Naive thymus-derived CD4-positive, alpha-beta T cell (primary cell): ENCODE measurements around the gene DRICH1. TPM values are rescaled to one million over a fixed set of nuclear protein-coding genes. Genes with fewer than 3 reads are reported as not detected.
"Not testable (repeated sequence)": the region's sequence is repeated elsewhere in the genome, so short reads cannot be mapped to it uniquely, and the experiment has no call there.

Experiments used
- ATAC-seq: fragments of 150-1000 bp; cut with Tn5 transposase; 2 replicates; pipeline ENCODE4 v1.10.0; 2021; ENCODE audit warnings: mild to moderate bottlenecking, moderate library complexity
- CTCF ChIA-PET: fragments of 350-600 bp; sonication (Branson Sonifier 250); formaldehyde crosslinking; loops from one replicate; lab custom pipeline; 2021; ENCODE audit warnings: antibody characterized with exemption; lab: Charles Lee
- POLR2A ChIA-PET: fragments of 350-600 bp; sonication (Branson Sonifier 250); formaldehyde crosslinking; loops from one replicate; lab custom pipeline; 2021; ENCODE audit warnings: antibody characterized with exemption, inconsistent platforms; lab: Charles Lee
- DNase-seq, 9 donors: peaks; one replicate each; pipeline versions ENCODE4 v3.0.0 to v3.0.0-alpha.2; 2020 to 2022; ENCODE audit warnings: mixed read lengths in 1 of 9
- H3K27ac ChIP-seq: one replicate; pipeline ENCODE4 v1.7.0; 2013; ENCODE audit warnings: mild to moderate bottlenecking, low read depth, low read length, moderate library complexity
- H3K27me3 ChIP-seq, 2 donors: one replicate each; pipeline ENCODE4 v1.7.0; 2013; ENCODE audit warnings: low read length in 2 of 2, mild to moderate bottlenecking in 2 of 2, moderate library complexity in 2 of 2; ENCODE audit not compliant: control insufficient read depth in 2 of 2, insufficient read depth in 2 of 2
- H3K36me3 ChIP-seq, 3 experiments: 1 replicate in 2 of 3; 2 replicates in 1 of 3; pipeline ENCODE4 v1.7.0; 2013; ENCODE audit warnings: low read length in 3 of 3, mild to moderate bottlenecking in 3 of 3, moderate library complexity in 1 of 3; ENCODE audit not compliant: insufficient read depth in 3 of 3, control insufficient read depth in 2 of 3
- H3K4me1 ChIP-seq, 2 donors: one replicate each; pipeline ENCODE4 v1.7.0; 2013; ENCODE audit warnings: low read length in 2 of 2, mild to moderate bottlenecking in 2 of 2, moderate library complexity in 1 of 2; ENCODE audit not compliant: control insufficient read depth in 2 of 2, insufficient read depth in 2 of 2
- H3K4me3 ChIP-seq: 2 replicates; pipeline ENCODE4 v1.7.0; 2013; ENCODE audit warnings: mild to moderate bottlenecking, low read length
- H3K9me3 ChIP-seq, 3 experiments: 1 replicate in 2 of 3; 2 replicates in 1 of 3; pipeline ENCODE4 v1.7.0; 2013; ENCODE audit warnings: low read length in 3 of 3; ENCODE audit not compliant: control insufficient read depth in 2 of 3
- H3K27ac Mint-ChIP-seq, 9 donors: one replicate each; pipeline ENCODE4 v1.8.0; 2020 to 2022; ENCODE audit warnings: mixed read lengths in 9 of 9, mild to moderate bottlenecking in 8 of 9, moderate library complexity in 5 of 9, inconsistent platforms in 2 of 9
- H3K27me3 Mint-ChIP-seq, 5 donors: one replicate each; pipeline ENCODE4 v1.8.0; 2021 to 2022; ENCODE audit warnings: mixed read lengths in 5 of 5, mild to moderate bottlenecking in 1 of 5
- H3K36me3 Mint-ChIP-seq, 5 donors: one replicate each; pipeline ENCODE4 v1.8.0; 2020 to 2022; ENCODE audit warnings: mixed read lengths in 5 of 5, mild to moderate bottlenecking in 3 of 5, inconsistent platforms in 1 of 5
- H3K4me1 Mint-ChIP-seq, 7 donors: one replicate each; pipeline ENCODE4 v1.8.0; 2020 to 2022; ENCODE audit warnings: mixed read lengths in 7 of 7, mild to moderate bottlenecking in 3 of 7, inconsistent platforms in 1 of 7
- H3K4me3 Mint-ChIP-seq, 10 donors: one replicate each; pipeline ENCODE4 v1.8.0; 2020 to 2022; ENCODE audit warnings: mild to moderate bottlenecking in 10 of 10, mixed read lengths in 10 of 10, moderate library complexity in 6 of 10, inconsistent platforms in 2 of 10
- H3K9me3 Mint-ChIP-seq, 11 donors: one replicate each; pipeline ENCODE4 v1.8.0; 2020 to 2022; ENCODE audit warnings: mixed read lengths in 11 of 11, mild to moderate bottlenecking in 4 of 11, inconsistent platforms in 1 of 11, moderate library complexity in 1 of 11
- intact Hi-C, 2 donors: fragments of 100-400 bp; cut with micrococcal nuclease; formaldehyde crosslinking; loops; one replicate each; pipeline ENCODE4 v1.15.1; 2023
- polyA plus RNA-seq, 2 donors: library from polyadenylated mRNA; unstranded; fragments of 300-500 nt; fragmentation: Illumina TruSeq; gene quantifications; one replicate each; pipeline ENCODE4 v1.2.3, GENCODE V29; 2021
- total RNA-seq, 6 experiments: library from RNA in 5 of 6; stranded (reverse) in 5 of 6; gene quantifications; 1 replicate in 5 of 6; 2 replicates in 1 of 6; pipeline ENCODE4 v1.2.3 and lab custom pipeline; 2021 to 2026

DRICH1 gene
- total and polyA plus RNA-seq, 7 experiments from 2014 or later, result 0.58 to 3.7 (median 2.1) TPM; not detected in 2

DNA sequence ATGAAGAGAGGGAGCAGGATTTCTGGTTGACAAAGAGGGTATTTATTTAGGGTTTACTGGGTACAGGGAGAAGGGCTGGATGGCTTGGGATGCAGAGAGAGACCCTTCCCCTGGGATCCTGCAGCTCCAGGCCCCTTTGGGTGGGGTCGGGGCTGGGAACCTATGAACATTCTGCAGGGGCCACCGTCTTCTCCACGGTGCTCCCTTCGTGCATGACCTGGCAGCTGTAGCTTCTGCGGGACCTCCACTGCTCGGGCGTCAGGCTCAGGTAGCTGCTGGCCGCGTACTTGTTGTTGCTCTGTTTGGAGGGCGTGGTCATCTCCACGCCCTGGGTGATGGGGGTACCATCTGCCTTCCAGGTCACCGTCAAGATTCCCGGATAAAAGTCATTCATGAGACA lies 59.0 kb downstream of the DRICH1 start:
- H3K4me1 Mint-ChIP-seq, H3K4me3 Mint-ChIP-seq, H3K27me3 ChIP-seq, H3K9me3 ChIP-seq, H3K36me3 Mint-ChIP-seq, H3K9me3 Mint-ChIP-seq, H3K36me3 ChIP-seq, ATAC-seq, DNase-seq, H3K27ac Mint-ChIP-seq, intact Hi-C loops, CTCF ChIA-PET, H3K4me1 ChIP-seq, H3K27ac ChIP-seq, H3K4me3 ChIP-seq, POLR2A ChIA-PET: not testable (repeated sequence)
- peaks cover 17 to 23% (median 19%) of the 10 kb centered on the region in 5 donors for H3K27me3 Mint-ChIP-seq

DNA sequence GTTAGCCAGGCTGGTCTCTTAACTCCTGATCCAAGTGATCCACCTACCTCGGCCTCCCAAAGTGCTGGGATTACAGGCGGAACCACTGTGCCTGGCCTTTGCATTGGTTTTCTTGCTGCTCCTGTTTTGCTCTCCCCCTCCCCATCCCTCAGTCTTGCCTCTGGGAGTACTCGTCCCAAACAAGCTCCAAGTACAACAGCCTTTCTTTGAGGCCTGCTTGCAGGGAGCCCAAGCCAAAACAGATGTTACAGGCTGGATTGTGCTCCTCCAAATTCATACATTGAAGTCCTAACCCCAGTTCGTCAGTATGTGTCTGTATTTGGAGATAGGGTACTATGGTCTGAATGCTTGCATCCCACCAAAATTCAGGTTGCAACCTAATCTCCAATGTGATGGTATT lies 60.6 kb downstream of the DRICH1 start:
- intact Hi-C loops, result no loop called here
- CTCF ChIA-PET, result no interaction called here

DNA sequence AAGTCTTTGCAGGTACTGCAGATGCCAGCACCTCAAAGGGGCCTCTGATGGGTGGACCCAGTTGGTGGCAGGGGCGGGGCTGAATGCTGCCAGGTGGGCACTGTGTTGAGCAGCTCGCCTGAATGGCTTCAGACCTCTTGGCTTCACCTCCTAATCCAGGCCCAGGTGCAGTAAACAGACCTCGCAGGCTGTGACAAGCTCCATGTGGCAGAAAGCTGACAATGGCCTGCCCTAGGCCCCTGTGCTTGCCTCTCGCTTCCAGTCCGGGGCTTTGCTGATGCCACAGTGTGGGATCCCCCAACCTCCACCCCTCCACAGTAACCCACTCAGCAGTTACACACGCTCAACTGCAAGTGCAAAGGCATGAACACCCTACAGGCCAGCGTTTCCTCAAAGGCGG lies 61.4 kb downstream of the DRICH1 start:
- H3K4me1 ChIP-seq, result peaks cover 0 to 1% of the 10 kb centered on the region in 2 donors
- ChIA-PET POLR2A (no interaction called here), CTCF (no interaction called here)
- Mint-ChIP-seq H3K27me3 (peaks cover 16 to 20% (median 18%) of the 10 kb centered on the region in 5 donors), H3K36me3 (peaks cover 0 to 3% (median 0%) of the 10 kb centered on the region in 5 donors), H3K9me3 (peaks cover 0 to 4% (median 0%) of the 10 kb centered on the region in 11 donors), H3K4me1 (peaks cover 2 to 7% (median 4%) of the 10 kb centered on the region in 7 donors), H3K4me3 (no peak overlapping the region), H3K27ac (no peak overlapping the region)
- ATAC-seq, result no peak
- no peak overlapping the region for H3K27ac ChIP-seq
- H3K9me3 ChIP-seq, result no peaks in the 10 kb centered on the region
- no peak for DNase-seq
- H3K4me3 ChIP-seq, result no peak overlapping the region
- peaks cover 0 to 6% of the 10 kb centered on the region in 2 donors for H3K27me3 ChIP-seq
- H3K36me3 ChIP-seq, result no peaks in the 10 kb centered on the region
- intact Hi-C loops, result no loop called here

More for the DNA sequence above, 60.6 kb downstream of the DRICH1 start:
- no peak for DNase-seq
- peaks cover 0 to 3% (median 0%) of the 10 kb centered on the region in 7 donors for H3K4me1 Mint-ChIP-seq
- Histone ChIP-seq H3K4me1 (no peaks in the 10 kb centered on the region), H3K4me3 (no peak overlapping the region), H3K27ac (no peak overlapping the region), H3K9me3 (no peaks in the 10 kb centered on the region), H3K27me3 (no peaks in the 10 kb centered on the region), H3K36me3 (no peaks in the 10 kb centered on the region)
- peaks cover 0 to 4% (median 0%) of the 10 kb centered on the region in 11 donors for H3K9me3 Mint-ChIP-seq
- peak overlapping the region in 1 of 9 donors; percentile 24 for H3K27ac Mint-ChIP-seq
- no peak for ATAC-seq
- H3K4me3 Mint-ChIP-seq, result no peak overlapping the region
- peaks cover 0 to 3% (median 0%) of the 10 kb centered on the region in 5 donors for H3K36me3 Mint-ChIP-seq
- POLR2A ChIA-PET, result no interaction called here
- peaks cover 17 to 24% (median 21%) of the 10 kb centered on the region in 5 donors for H3K27me3 Mint-ChIP-seq

DNA sequence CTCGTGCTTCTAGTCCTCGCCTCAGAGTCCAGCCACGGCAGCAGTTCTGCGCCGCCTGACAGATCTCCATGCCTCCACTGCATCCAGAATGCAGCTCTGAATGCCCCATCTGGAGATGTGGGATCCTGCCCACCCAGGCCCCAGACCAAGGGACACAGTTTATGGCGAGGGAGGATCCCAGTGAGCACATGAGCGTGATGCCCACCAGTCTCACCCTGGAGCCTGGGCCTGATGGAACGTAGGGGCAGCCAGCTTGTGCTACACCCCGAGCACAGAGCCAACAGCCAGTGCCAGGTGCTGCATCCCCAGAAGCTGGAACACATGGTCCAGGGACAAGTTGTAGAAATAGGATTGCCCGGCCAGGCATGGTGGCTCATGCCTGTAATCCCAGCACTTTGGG lies 62.4 kb downstream of the DRICH1 start:
- Mint-ChIP-seq H3K36me3 (peaks cover 0 to 3% (median 0%) of the 10 kb centered on the region in 5 donors), H3K9me3 (peaks cover 0 to 4% (median 0%) of the 10 kb centered on the region in 11 donors), H3K27ac (no peak overlapping the region), H3K4me1 (peaks cover 5 to 11% (median 7%) of the 10 kb centered on the region in 7 donors), H3K27me3 (peaks cover 17 to 28% (median 20%) of the 10 kb centered on the region in 5 donors), H3K4me3 (no peak overlapping the region)
- Histone ChIP-seq H3K4me3 (no peak overlapping the region), H3K27ac (no peak overlapping the region), H3K36me3 (no peaks in the 10 kb centered on the region), H3K9me3 (no peaks in the 10 kb centered on the region), H3K4me1 (peaks cover 0 to 5% of the 10 kb centered on the region in 2 donors), H3K27me3 (peaks cover 0 to 6% of the 10 kb centered on the region in 2 donors)
- DNase-seq (no peak), ATAC-seq (no peak)
- ChIA-PET POLR2A (no interaction called here), CTCF (no interaction called here)
- intact Hi-C loops, result no loop called here

DNA sequence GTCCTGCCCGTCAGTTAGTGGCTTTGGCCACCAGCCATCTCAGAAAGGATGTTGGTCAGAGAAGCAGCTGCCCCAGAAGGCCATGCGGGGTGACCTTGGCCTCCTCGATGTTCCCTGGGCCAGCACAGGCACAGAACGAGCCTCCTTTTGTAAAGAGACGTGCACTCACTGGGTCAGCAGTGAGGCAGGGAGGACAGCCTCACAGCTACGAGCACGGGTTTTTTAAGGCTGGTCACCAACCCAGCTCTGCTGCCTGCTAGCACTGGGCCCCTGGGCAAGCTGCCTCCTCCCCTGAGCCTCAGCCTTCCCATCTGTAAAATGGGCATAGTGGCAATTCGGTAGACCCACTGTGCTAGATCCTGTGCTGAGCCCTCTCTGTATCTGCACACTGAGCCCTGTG lies 62.8 kb downstream of the DRICH1 start:
- CTCF ChIA-PET, result no interaction called here
- ATAC-seq, result no peak
- intact Hi-C loops, result no loop called here

DNA sequence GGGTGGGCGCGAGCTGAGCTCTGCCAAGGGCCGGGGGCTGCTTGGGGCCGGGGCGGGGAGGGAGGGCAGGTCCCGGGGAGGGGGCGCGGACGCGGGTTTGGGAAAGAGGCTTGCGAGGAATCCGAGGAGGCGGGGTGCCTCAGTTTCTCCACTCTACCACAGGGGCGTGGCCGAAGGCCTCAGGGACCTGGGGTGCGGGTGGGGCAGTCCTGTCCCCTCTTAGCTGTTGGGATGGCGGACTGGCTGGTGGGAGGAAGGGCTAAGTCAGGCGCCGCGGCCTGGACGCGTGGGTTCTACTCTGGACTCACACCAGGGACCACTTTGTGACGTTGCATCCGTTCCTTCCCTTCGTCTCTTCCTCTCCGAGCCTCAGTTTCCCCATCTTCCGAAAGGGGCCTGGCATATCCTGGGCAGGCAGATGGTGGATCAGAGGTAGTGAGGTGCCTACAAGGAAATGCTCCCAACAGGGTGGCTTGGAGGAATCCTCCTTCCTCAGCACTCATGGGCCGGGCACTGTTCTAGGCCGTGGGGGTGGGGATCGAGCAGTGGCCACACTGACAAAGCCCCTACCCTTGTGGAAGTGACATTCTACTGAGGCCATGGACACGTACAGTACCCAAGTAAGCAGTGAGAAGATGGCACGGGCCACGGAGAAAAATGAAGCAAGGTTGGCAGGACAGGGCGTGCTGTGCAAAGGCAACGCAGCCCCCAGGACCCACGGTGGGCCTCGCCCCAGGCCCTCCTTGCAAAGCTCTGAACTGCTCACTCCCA lies 65.2 kb downstream of the DRICH1 start:
- intact Hi-C loops, result no loop called here
- peaks cover 0 to 2% (median 0%) of the 10 kb centered on the region in 5 donors for H3K36me3 Mint-ChIP-seq
- H3K9me3 Mint-ChIP-seq, result peaks cover 0 to 2% (median 0%) of the 10 kb centered on the region in 11 donors
- ATAC-seq, result no peak
- no peaks in the 10 kb centered on the region for H3K9me3 ChIP-seq
- peaks cover 5 to 11% (median 7%) of the 10 kb centered on the region in 7 donors for H3K4me1 Mint-ChIP-seq
- ChIA-PET POLR2A (no interaction called here), CTCF (no interaction called here)
- H3K4me3 ChIP-seq, result no peak overlapping the region
- peaks cover 0 to 6% of the 10 kb centered on the region in 2 donors for H3K27me3 ChIP-seq
- H3K27ac Mint-ChIP-seq, result no peak overlapping the region
- H3K27me3 Mint-ChIP-seq, result peaks cover 22 to 46% (median 32%) of the 10 kb centered on the region in 5 donors
- peaks cover 0 to 5% of the 10 kb centered on the region in 2 donors for H3K4me1 ChIP-seq
- no peaks in the 10 kb centered on the region for H3K36me3 ChIP-seq
- peak in 1 of 9 donors; percentile 10 for DNase-seq
- H3K27ac ChIP-seq, result no peak overlapping the region
- H3K4me3 Mint-ChIP-seq, result peak overlapping the region; percentile 12 to 83 (median 54)

More for the DNA sequence above, 62.8 kb downstream of the DRICH1 start:
- H3K4me3 ChIP-seq, result no peak overlapping the region
- H3K9me3 Mint-ChIP-seq, result peaks cover 0 to 4% (median 0%) of the 10 kb centered on the region in 11 donors
- H3K9me3 ChIP-seq, result no peaks in the 10 kb centered on the region
- peaks cover 0 to 5% of the 10 kb centered on the region in 2 donors for H3K4me1 ChIP-seq
- POLR2A ChIA-PET, result interaction anchor here (0.6 kb wide), 1 partner anchor 229 kb away, joined by 3 read pairs; no protein-coding TSS in a partner anchor
- no peak overlapping the region for H3K27ac ChIP-seq
- H3K27me3 ChIP-seq, result peaks cover 0 to 6% of the 10 kb centered on the region in 2 donors
- no peak overlapping the region for H3K27ac Mint-ChIP-seq
- no peaks in the 10 kb centered on the region for H3K36me3 ChIP-seq
- peaks cover 5 to 11% (median 7%) of the 10 kb centered on the region in 7 donors for H3K4me1 Mint-ChIP-seq
- DNase-seq, result no peak
- peaks cover 21 to 32% (median 24%) of the 10 kb centered on the region in 5 donors for H3K27me3 Mint-ChIP-seq
- peaks cover 0 to 3% (median 0%) of the 10 kb centered on the region in 5 donors for H3K36me3 Mint-ChIP-seq
- no peak overlapping the region for H3K4me3 Mint-ChIP-seq
